Kidney glomerular epithelial cell (primary cell): ENCODE data around the gene ANKRD36.
"Not testable (repeated sequence)": the region's sequence is repeated elsewhere in the genome, so short reads cannot be mapped to it uniquely, and the experiment has no call there.

Experiments
- DNase-seq: peaks from one replicate; lab custom pipeline; 2025; lab: John Stamatoyannopoulos, UW

The ANKRD36 gene

DNA sequence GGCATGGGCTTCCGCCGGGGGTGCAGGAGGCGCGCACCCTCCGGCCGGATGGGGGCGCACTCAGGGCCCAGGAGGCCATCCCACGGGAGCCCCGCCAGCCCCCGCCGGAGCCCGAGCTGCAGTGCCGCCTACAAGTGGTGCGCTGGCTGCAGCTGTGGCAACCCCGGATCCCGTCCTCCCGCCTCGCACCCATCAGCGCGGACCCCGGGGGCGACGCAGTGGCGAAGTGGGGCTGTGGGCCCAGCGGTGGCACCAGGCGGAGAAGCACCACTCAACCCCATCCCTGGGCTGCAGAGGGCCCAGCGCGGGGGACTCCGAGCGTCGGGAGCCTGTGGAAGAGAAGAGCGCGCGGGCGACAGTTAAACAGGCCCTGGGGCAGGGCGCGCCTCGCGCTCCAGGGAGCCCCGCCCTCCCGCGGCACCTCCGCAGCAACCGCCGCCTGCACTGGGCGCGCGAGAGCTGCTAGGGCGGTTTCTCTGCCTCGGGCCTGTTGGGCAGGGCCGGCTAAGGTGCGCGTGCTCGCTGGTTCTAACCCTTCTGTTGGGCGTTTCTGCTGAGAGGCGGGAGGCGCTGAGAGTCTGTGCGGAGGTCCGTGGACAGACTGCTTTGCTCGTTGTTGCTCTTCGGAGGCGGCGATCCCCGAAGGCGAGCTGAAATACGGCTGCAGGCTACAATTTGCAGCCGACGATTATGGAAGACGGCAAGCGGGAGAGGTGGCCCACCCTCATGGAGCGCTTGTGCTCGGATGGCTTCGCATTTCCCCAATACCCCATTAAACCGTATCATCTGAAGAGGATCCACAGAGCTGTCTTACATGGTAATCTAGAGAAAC is at the start of gene ANKRD36:
Gene ANKRD36 (plus strand): TSS at position 104 of the 832 bp plus-strand sequence. CDS start 587 bp downstream, at position 691.
- DNase-seq, result not testable (repeated sequence)

DNA sequence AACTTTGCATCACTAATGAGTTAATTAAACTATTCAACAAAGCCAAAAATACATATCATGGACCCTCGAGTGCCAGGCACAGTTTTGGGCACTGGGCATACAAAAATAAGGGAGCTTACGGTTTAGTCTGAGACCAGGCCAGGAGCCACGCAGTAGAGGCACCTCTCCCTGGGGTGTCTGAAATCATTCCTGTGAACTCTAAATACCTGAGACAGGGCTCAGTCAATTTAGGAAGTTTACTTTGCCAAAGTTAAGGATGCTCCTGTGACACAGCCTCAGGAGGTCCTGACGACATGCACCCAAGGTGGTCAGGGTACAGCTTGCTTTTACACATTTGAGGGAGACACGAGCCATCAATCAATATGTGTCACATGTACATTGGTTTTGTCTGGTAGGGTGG is 46.9 kb upstream of the ANKRD36 start:
- not testable (repeated sequence) for DNase-seq

DNA sequence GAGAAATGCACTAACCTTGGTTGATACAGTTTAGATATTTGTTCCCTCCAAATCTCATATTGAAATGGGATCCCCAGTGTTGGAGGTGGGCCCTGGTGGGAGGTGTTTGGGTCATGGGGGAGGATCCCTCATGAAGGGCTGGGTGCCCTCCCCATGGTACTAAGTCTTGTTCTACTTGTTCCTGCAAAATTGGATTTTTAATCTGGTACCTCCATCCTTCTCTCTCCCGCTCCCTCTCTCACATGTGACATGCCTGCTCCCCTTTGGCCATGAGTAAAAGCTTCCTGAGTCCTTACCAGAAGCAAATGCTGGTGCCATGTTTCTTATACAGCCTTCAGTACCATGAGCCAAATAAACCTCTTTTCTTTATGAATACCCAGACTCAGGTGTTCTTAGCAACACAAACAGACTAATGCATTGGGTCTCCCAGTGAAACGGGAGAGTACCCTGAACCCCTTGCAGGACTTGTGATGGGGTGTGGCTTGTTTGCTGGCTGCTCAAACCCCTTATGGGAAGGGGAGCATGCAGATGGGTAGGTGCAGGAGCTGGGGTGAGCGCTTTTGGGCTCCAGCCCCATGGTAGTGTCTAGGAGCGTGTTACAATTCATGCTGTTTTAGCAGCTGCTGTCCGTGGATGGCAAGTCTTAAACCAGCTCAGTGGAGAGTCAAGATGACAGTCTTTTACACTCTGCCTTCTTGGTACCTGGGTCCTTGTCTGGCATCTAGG is 45.5 kb upstream of the ANKRD36 start:
- DNase-seq, result no peak

DNA sequence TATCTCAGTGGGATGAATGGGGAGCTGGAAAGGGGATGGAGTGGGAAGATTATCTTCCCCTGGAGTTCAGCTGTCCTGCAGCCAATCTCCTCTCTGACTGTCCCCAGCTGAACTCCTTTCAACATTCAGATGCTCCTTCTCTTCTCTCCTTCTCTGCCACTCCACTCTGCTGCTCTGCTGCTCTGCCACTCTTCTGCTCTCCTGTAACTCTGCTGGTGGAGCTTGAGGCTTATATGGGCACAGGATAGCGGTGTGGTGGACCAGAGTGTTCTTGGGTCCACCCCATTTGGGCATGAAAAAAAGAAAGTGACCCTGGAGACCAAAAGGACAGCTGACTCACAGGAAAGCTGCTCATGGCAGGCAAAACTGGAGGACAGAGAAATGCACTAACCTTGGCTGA is 44.9 kb upstream of the ANKRD36 start:
- no peak for DNase-seq

DNA sequence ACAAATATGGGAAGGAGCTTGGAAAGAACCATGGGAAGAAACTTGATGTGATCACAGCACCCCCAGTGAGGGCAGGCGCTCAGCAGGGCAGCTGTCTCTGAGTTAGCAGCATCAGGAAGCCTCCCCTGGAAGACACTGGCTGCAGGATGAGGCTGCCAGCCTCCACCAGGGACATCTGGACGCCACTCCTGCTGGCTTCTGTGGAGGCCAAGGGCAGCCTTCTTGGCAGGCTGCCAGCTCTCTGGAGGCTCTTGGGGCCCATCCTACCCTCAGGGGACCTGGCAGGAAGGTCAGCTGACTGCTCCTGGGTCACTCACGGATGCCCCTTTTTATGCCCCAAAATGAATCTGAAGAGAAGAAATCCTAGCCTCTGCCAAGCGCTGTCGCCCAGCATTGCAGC is 44.2 kb upstream of the ANKRD36 start:
- not testable (repeated sequence) for DNase-seq

DNA sequence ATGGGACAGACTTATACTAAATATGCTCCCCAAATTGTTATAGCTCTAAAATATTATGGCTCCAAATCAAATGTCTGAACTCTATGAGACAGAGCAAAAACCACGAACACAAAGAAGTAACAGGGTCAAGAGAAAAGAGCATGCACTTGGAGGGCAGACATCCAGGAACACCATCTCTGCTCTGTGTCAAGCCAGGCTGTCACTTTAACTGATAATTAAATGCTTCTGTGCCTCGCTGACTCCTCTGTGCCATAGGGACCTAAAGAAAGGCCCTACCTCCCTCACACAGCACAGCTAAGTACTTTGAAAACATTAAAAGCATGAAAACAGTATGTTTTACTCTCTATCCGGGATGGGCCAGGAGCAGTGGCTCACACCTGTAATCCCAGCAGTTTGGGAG is 42.0 kb upstream of the ANKRD36 start:
- DNase-seq, result not testable (repeated sequence)

DNA sequence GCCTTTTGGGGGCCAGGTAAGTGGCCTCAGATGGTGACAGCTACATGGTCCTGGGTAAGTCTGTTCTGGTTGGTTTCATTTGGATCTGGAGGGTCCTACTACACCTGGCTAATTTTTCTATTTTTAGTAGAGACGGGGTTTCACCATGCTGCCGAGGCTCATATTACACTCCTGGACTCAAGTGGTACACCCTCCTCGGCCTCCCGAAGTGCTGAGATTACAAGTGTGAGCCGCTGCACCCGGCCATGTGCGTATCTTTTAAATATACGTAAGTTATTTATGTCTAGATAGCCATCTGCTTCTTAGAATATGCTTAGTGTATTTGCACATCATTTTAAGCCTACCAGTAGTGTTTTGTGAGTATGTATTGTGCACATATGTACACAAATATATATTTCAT is 35.7 kb upstream of the ANKRD36 start:
- not testable (repeated sequence) for DNase-seq

DNA sequence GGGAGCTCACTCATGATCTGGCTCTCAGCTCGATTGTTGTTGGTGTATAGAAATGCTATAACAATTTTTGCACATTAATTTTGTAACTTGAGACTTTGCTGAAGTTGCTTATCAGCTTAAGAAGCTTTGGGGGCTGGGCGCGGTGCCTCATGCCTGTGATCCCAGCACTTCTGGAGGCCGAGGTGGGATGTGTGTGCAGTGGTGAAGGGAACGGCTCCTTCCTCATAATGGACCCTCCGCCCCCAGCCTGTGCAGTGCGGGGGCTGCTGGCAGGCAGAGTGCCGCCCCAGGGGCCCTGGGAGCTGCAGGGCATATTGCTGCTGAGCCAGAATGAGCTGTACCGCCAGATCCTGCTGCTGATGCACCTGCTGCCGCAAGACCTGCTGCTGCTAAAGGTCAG is 32.1 kb upstream of the ANKRD36 start:
- DNase-seq, result not testable (repeated sequence)

DNA sequence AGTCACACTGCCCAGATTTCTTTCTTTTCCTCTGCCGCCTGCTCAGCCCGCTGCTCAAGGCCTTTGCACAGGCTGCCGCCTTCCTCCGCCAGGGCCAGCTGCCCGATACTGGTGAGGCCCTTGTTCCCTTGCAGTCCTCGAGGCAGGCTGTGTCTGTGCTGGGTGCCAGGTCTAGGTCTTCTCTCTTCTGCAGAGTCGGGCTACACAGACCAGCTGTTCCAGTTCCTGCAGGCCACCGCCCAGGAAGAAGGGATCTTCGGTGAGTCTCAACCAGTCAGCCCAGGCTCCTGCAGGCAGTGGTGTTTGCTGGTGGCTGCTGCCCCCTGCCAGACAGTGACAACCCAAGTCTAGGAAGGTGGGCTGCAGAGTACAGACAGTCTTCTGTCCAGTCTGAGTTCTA is 30.7 kb upstream of the ANKRD36 start:
- not testable (repeated sequence) for DNase-seq

DNA sequence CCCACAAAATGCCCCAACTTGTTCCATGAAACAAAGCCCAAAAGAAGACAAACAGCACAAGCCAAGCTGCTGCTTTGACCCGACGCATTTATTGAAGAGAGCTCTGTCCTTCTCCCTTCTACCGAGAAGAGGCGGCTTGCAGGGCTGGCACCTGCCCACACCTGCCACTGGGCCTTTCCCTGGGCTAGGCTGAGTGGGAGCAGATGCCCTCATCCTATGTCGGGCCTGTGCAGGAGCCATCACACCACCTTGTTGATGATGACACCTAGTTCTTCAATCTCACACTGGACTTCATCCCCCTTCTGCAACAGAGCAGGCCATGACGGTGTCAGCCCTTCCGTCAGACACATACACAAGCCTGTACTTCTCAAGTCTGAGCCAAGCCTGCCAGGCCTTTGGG is 29.4 kb upstream of the ANKRD36 start:
- not testable (repeated sequence) for DNase-seq

DNA sequence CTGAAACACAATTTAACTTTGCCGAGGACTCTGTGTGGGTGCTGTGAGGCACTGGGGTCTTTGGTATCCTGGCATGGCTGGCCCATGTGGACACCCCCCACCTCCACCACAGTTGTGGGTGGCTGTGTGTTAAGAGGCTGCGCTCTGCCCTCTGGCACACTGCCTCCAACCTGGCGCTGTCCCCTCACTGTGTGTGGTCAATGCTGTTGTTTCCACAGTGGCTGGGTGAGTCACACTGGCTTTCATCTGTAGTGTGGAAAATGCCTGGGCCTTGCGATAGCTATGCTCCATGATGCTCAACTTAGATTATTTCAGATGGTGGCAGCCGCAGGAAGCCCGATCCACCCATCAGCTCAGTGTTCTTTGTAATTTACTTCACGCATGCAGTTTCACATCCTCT is 27.9 kb upstream of the ANKRD36 start:
- DNase-seq, result not testable (repeated sequence)

DNA sequence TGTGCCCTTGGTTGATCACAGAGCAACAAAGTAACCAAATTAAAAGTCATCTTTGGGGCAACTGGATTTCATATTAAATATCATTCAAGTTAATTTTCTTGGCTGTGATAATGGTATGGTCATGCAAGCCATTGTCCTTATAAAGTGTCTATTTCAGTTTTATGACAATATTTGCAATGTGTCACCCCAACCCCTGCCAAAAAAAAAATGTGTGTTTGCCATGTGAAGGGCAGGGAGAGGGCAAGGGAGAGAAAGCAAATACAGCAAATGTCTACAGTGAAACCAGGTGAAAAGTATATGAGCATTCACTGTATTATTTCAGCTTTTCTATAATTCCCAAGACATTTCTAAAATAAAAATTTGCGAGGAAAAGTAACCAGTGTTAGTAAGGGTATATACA is 24.2 kb upstream of the ANKRD36 start:
- not testable (repeated sequence) for DNase-seq

DNA sequence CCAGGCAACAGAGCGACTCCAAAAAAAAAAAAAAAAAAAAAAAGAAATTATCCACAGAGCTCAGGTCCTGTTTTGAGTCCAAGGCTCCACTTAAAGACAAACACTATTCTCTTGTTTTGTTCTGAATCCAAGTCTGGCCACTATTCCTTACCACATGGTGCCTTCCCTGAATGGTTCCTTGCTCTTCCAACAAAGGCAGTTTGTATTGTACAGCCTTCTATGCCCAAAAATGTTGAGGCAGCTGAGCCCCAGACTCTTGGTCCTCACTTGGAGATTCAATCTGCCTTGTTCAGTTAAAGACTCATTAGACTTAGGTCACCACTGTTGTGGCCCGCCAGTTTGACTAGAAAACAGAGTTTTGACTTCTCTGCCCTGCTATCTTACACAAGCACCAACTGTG is 20.0 kb upstream of the ANKRD36 start:
- not testable (repeated sequence) for DNase-seq

DNA sequence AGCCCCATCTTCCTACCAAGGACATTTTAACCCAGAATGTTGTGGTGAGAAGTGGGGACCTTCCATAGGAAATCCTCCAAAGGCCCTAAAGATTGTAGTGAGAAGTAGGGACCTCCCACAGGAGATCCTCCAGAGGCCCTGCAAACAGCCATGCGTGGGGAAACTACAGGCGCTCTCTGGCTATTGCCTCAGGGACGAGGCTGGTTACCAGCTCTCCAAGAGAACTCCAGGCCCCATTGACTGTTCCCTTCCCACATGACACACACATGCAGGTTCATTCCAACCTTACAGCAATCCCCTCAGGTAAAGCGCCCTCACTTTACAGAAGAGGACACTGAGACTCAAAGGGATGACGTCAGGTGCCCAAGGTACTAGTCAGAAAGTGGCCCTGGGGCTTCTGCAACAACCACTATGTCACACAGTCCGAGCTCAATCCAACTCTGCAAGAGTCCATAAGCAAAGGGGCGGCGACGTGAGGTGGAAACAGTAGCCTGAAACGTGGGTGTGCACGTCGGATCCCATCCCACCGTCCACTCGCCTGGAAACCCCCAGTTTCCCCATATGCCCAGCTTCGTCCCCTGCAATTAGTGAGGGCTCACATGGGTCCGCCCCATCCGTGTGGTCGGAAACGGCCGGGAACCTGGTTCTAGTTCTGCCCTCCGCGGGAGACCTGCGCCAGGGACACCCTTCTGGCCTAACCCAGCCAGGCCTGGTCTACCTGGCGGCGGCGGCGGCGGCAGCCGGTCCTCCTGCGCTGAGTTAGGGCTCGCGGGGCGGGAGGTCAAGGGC is 18.8 kb upstream of the ANKRD36 start:
- not testable (repeated sequence) for DNase-seq

DNA sequence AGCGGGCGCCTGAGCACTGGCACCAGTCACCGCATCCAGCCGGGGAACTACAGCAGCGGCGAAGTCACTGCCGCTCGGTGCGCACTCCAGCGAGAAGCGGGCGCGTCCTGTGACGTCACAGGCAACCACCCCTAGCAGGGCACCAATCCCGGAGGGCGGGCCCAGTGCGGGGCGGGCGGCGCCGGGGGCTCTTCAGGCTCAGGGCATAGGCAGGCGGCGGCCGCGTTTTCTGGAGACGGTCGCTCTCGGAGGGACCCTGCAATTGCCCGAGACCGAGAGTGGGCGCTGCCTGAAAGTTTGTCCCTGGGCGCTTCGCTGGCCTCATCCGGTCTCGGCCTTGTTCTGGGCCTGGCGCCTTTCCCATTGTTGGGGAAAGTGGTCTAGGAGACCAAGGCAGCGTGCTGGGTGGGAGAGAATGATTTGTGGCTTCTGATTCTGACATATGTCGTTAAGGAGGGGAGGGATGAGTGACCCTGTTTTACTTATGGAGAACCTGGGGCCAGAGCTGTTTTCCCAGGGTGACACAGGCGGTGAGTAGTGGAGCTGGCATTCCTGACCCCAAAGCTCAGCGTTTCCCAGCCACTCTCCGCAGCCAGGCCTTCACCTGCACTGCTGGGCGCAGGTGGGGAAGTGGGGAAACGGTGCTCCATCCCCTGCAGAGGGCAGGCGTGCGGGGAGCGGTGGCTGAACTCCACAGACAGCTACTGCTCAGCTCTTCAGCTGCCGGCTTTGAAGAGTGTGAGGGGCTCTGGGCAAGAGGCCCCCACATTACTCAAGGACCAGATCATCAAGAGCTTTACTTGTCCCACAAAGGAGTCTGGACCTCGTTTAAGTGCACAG is 18.0 kb upstream of the ANKRD36 start, which contains the start of gene FAHD2B:
Gene FAHD2B (minus strand): TSS at position 111 of the 840 bp plus-strand sequence. CDS start 3,176 bp downstream, outside the sequence.
- peak; percentile 4 for DNase-seq

DNA sequence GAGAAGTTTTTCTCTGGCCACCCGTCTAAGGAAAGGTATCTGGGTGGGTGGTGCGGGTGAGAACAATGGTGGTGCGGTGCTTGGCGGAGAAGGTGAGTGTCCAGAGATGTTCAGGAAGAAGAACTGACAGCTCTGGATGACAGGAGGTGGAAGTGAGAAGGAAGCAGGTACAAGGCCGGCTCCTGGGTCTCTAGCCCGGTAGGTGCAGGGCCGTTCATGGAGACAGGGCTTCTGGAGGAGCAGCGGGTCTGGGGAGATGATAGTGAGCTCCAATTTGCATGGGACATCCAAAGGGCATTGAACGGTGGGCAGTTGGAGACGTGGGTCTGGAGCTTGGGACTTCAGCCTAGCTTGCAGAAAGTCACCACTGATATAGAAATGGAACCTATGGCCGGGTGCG is 17.3 kb upstream of the ANKRD36 start:
- DNase-seq, result no peak

DNA sequence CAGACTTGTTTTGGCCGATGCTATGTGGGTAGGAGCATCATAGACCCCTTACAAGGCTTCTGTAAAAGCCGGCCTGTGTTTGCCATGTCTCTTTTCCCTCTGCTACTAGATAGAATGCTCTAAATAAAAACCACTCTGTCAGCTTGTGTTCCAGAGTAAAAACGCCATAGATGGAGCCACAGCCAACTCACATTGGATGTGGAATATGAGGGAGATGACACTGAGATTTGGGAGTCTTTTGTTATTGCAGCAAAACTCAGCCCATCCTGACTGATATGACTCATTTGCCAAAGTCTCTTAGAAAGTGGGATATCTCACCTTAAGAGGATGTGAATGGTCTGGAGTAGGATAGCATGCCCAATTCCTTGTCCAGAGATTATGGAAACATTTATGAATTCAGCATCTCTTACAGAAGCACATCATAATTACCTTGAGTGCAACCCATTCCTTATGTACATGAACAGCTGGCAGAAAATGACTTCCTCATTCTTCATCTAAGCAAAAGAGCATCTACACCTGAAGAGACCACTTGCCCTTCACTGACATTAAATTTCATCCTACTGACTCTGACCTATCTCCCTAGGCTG is 14.1 kb upstream of the ANKRD36 start:
- not testable (repeated sequence) for DNase-seq

DNA sequence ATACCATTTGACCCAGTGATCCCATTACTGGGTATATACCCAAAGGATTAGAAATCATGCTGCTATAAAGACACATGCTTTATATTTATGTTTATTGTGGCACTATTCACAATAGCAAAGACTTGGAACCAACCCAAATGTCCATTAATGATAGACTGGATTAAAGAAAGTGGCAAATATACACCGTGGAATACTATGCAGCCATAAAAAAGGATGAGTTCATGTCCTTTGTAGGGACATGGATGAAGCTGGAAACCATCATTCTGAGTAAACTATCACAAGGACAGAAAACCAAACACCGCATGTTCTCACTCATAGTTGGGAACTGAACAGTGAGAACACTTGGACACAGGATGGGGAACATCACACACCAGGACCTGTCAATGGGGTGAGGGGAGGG is 6.1 kb upstream of the ANKRD36 start:
- DNase-seq, result not testable (repeated sequence)

DNA sequence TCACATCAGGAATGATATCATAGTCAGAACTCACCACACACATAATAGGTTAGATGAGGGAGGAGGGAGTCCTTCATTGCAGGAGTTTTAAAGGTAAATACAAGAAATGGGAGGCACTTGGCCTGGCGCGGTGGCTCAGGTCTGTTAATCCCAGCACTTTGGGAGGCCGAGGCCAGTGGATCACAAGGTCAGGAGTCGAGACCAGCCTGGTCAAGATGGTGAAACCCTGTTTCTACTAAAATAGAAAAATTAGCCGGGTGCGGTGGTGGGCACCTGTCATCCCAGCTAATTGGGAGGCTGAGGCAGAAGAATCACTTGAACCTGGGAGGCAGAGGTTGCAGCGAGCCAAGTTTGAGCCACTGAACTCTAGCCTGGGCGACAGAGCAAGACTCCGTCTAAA is 1.7 kb upstream of the ANKRD36 start:
- DNase-seq, result not testable (repeated sequence)

DNA sequence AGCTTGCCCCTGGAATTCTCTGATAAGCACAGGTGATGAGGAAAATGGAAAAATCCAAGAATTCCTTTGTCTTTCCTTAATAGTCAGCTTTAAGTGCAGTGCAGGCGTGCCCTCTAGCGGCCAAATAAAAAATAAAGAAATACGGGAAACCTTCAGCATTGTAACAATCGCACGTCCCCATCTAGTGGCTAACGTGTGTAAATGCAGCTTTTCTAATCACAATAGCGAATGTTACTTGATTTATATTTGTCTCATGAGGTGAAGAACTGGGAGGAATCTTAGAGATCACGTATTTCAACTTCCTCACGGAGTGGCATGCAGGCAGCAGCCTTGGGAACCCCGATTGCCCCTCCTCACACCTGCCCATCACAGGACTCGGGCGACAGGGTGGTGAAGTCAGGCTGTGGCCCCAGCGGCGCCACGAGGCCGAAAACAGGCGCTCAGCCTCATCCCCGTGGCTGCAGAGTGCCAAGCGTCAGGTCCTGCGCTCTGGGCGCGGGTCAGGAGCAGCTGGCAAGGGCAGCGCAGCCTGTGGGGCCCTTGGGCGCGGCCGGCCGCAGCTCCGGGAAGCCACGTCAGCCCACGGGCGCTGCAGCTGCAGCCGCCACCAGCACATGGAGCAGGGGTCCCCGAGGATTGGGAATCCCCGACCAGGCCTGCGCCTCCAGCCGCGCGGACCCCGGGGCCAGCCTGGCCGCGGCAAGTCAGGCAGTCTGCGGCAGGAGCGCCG is 468 bp upstream of the ANKRD36 start:
- not testable (repeated sequence) for DNase-seq
